Measurements from ENCODE around the gene GRIP2.

GRIP2 gene

DNA sequence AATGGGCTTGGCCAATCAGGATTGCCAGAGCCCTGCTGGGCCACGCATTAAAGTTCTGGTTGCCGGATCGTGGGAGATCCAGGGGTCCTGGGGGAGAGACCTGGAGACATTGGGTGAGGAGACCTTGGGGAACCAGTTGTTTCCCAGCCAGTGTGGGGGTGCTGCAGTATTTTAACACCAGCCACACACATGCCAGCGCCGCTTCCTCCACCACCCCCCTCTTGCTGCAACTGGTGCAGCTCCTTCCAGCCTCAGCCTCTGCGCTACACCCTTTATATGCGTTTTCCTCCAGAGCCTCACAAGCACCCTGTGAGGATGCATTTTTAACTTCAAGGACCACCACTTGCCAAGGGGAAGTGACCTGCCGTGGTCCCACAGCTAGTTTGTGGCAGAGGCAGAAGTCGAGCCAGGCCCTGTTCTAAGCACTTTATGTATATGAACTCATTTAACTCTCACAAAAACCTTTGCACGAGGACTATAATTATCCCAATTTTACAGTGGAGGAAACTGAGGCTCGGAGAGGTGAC, 29.4 kb upstream of the GRIP2 start:
- no peaks in the 10 kb centered on the region for H3K9me3 ChIP-seq (ENCODE audit: insufficient read depth, low read length)

DNA sequence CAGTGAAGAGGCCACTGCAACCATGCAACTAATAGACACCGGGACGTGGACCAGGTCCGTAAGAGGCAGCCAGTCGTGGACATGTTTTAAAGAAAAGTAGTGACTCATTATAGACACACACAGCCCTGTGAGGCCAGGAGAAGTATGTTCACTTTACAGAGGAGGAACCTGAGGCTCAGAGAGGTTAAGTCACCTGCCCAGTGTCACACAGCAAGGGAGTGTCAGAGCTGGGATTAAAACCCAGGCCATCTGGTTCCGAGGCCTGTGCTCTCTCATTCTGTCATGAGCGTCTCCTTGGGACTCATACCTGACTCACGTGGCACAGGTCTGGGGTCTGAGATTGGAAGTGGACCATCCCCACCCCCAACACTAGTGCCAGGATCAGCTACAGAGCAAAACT, 28.1 kb upstream of the GRIP2 start:
- H3F3A ChIP-seq (ENCODE audit: insufficient read depth) = no peaks in the 10 kb centered on the region
- no peak overlapping the region for H3K4me2 ChIP-seq (ENCODE audit: low read depth, low read length, poor library complexity, severe bottlenecking)
- no peaks in the 10 kb centered on the region for H3K36me3 ChIP-seq (ENCODE audit: low read length)
- no peak overlapping the region for H2AFZ ChIP-seq (ENCODE audit: low read depth, low read length, severe bottlenecking)
- no peaks in the 10 kb centered on the region for H4K20me1 ChIP-seq (ENCODE audit: low read depth, low read length)
- no peaks in the 10 kb centered on the region for H3K9me2 ChIP-seq (replicated peaks; ENCODE audit: insufficient read depth, low read length)
- no peak overlapping the region for H3K9ac ChIP-seq (ENCODE audit: low read length)
- H3K4me3 ChIP-seq (ENCODE audit: insufficient read depth, low read length, poor library complexity, severe bottlenecking) = no peak overlapping the region
- no peak overlapping the region for H3K27ac ChIP-seq (ENCODE audit: low read depth, low read length)
- no peak for TF ChIP-seq EZH2phosphoT487 (conservative IDR thresholded peaks at IDR 0.05; ENCODE audit: low read length)
- TF ChIP-seq, protein P1, sequence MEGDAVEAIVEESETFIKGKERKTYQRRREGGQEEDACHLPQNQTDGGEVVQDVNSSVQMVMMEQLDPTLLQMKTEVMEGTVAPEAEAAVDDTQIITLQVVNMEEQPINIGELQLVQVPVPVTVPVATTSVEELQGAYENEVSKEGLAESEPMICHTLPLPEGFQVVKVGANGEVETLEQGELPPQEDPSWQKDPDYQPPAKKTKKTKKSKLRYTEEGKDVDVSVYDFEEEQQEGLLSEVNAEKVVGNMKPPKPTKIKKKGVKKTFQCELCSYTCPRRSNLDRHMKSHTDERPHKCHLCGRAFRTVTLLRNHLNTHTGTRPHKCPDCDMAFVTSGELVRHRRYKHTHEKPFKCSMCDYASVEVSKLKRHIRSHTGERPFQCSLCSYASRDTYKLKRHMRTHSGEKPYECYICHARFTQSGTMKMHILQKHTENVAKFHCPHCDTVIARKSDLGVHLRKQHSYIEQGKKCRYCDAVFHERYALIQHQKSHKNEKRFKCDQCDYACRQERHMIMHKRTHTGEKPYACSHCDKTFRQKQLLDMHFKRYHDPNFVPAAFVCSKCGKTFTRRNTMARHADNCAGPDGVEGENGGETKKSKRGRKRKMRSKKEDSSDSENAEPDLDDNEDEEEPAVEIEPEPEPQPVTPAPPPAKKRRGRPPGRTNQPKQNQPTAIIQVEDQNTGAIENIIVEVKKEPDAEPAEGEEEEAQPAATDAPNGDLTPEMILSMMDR (IDR thresholded peaks at IDR 0.05; ENCODE audit: insufficient read depth, low read length, poor library complexity, severe bottlenecking) = no peak
- no peaks in the 10 kb centered on the region for H3K9me3 ChIP-seq (ENCODE audit: insufficient read depth, low read length)
- H3K27me3 ChIP-seq (ENCODE audit: low read length) = no peaks in the 10 kb centered on the region
- no peaks in the 10 kb centered on the region for H3K79me2 ChIP-seq (ENCODE audit: insufficient read depth, low read length)

More for the DNA sequence above, 29.4 kb upstream of the GRIP2 start:
- Histone ChIP-seq H3K9me2 (replicated peaks; ENCODE audit: insufficient read depth, low read length) (no peaks in the 10 kb centered on the region), H3K27me3 (ENCODE audit: low read length) (no peaks in the 10 kb centered on the region), H3K27ac (ENCODE audit: low read depth, low read length) (no peak overlapping the region), H4K20me1 (ENCODE audit: low read depth, low read length) (no peaks in the 10 kb centered on the region), H2AFZ (ENCODE audit: low read depth, low read length, severe bottlenecking) (no peak overlapping the region), H3K9ac (ENCODE audit: low read length) (no peak overlapping the region), H3K4me2 (ENCODE audit: low read depth, low read length, poor library complexity, severe bottlenecking) (no peak overlapping the region), H3K36me3 (ENCODE audit: low read length) (no peaks in the 10 kb centered on the region), H3K79me2 (ENCODE audit: insufficient read depth, low read length) (no peaks in the 10 kb centered on the region), H3F3A (ENCODE audit: insufficient read depth) (no peaks in the 10 kb centered on the region), H3K4me3 (ENCODE audit: insufficient read depth, low read length, poor library complexity, severe bottlenecking) (no peak overlapping the region)
- no peak for TF ChIP-seq EZH2phosphoT487 (conservative IDR thresholded peaks at IDR 0.05; ENCODE audit: low read length)
- TF ChIP-seq, protein P1 (IDR thresholded peaks at IDR 0.05; ENCODE audit: insufficient read depth, low read length, poor library complexity, severe bottlenecking) = no peak

DNA sequence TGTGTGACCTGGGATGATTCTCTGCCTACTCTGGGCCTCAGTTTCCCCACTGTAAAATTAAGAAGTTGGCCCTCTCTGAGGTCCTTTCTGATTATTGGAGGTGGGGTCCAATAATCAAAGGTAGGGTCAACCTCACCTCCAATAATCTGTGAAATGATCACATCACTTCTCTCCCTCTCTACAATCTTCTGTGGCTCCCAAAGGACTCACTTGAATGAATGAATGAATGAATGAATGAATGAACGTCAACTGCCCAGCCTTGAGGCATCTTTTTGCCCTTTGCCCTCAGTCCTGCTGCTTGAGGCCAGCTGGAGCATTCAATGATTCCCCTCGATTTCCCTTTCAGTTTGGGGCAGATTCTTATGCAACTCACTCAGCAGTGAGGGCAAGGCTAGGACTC, 26.7 kb upstream of the GRIP2 start:
- no peaks in the 10 kb centered on the region for H3K27me3 ChIP-seq (ENCODE audit: low read length)
- TF ChIP-seq, protein P1 (IDR thresholded peaks at IDR 0.05; ENCODE audit: insufficient read depth, low read length, poor library complexity, severe bottlenecking) = no peak
- no peak for TF ChIP-seq EZH2phosphoT487 (conservative IDR thresholded peaks at IDR 0.05; ENCODE audit: low read length)

More for the DNA sequence above, 26.7 kb upstream of the GRIP2 start:
- Histone ChIP-seq H3K79me2 (ENCODE audit: insufficient read depth, low read length) (no peaks in the 10 kb centered on the region), H3F3A (ENCODE audit: insufficient read depth) (no peaks in the 10 kb centered on the region), H3K9me2 (replicated peaks; ENCODE audit: insufficient read depth, low read length) (no peaks in the 10 kb centered on the region), H3K9me3 (ENCODE audit: insufficient read depth, low read length) (no peaks in the 10 kb centered on the region), H3K4me2 (ENCODE audit: low read depth, low read length, poor library complexity, severe bottlenecking) (no peak overlapping the region), H4K20me1 (ENCODE audit: low read depth, low read length) (no peaks in the 10 kb centered on the region), H3K27ac (ENCODE audit: low read depth, low read length) (no peak overlapping the region), H2AFZ (ENCODE audit: low read depth, low read length, severe bottlenecking) (no peak overlapping the region), H3K9ac (ENCODE audit: low read length) (no peak overlapping the region), H3K36me3 (ENCODE audit: low read length) (no peaks in the 10 kb centered on the region), H3K4me3 (ENCODE audit: insufficient read depth, low read length, poor library complexity, severe bottlenecking) (no peak overlapping the region)

All from SU-DHL-6 (cell line).